ENCODE results near the gene ABCA7. TPM values are rescaled to one million over a fixed set of nuclear protein-coding genes. Genes with fewer than 3 reads are reported as not detected.

Gene ABCA7
- total and polyA plus RNA-seq, 2 of the 8 experiments (the other 6 are each of a cell fraction or from before 2014, with no cell fraction given) = 10.4 to 25.6 TPM

DNA sequence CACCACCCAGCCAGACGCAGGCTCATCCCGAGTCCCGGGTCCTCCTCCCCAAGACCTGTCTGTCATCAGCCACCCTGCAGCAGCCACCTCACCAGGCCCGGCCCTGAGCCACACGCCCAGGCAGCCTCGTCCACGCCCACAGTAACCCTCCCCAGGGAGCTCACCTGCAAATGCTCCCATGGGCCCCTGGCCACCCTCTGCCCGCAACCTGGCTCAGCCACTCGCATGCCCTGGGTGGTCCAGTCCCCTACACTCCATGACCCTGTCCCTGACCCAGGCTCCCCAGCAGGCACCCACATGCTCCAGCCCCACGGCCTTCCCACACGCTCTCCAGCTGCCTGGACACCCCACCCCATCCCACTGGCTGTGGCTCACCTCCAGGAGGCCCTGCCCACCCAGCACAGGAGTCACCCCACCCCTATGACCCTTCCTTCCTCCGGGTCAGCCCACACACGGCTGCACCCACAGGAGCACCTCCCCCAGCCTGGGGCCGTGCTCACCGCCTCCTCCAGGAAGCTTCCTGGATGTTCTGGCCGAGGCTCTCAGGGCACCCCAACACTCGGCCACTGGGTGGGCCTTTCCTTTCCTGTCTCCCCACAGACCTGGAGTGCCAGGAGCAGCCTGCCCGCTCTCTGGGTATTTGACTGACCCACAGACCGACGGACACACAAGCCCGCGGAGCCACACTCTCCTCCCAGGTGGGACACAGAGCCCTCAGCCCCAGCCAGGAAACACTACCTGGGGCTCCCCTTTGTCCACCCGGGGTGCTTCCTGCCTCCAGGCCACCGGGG, 22.6 kb upstream of the ABCA7 start:
- H2BK15ac ChIP-seq (ENCODE audit: low read length) = no peak overlapping the region
- H2BK5ac ChIP-seq (ENCODE audit: low read depth, low read length) = peak overlapping the region; percentile 55
- peaks cover 24% of the 10 kb centered on the region for H3K79me1 ChIP-seq (ENCODE audit: low read depth, low read length)
- FAIRE-seq (no peak), DNase-seq (ENCODE audit: low read depth in 1 of 2, low spot score in 2 of 2) (no peak)
- no peak overlapping the region for H3K4me3 ChIP-seq (ENCODE audit: extremely low read depth in 1 of 4, insufficient read depth in 2 of 4, low read depth in 3 of 4, low read length in 4 of 4)
- ChIA-PET POLR2A (ENCODE audit: partially characterized antibody) (interaction anchor here (5.2 to 6.4 kb wide), 2 partner anchors 12 to 20 kb away, joined by 62 to 125 read pairs; partner anchors contain the start of genes ABCA7 and CNN2), CTCF (ENCODE audit: partially characterized antibody) (interaction anchor here (0.8 to 1.2 kb wide), 4 partner anchors 8 to 50 kb away, joined by 3 to 4 read pairs (median 3); no protein-coding TSS in a partner anchor)
- H3K56ac ChIP-seq (replicated peaks; ENCODE audit: insufficient read length, low read depth, low read length) = no peak overlapping the region
- H3K36me3 ChIP-seq (ENCODE audit: control insufficient read depth in 2 of 4, insufficient read depth in 4 of 4, low read length in 3 of 4) = peaks cover 0 to 19% (median 5%) of the 10 kb centered on the region in 4 experiments; a peak in 6 of 8 replicates
- no peak overlapping the region for H3K4ac ChIP-seq (replicated peaks; ENCODE audit: insufficient read length, low read depth, low read length)
- no peak overlapping the region; the same call in 1 of the 2 replicates for H3K27ac ChIP-seq (ENCODE audit: low read depth, low read length)
- no peak overlapping the region for H4K91ac ChIP-seq (replicated peaks; ENCODE audit: insufficient read length, low read length)
- peaks cover 38 to 53% of the 10 kb centered on the region in 2 experiments for H4K20me1 ChIP-seq (replicated peaks in 1 of 2; ENCODE audit: control insufficient read depth in 1 of 2, insufficient read depth in 2 of 2, low read length in 2 of 2)
- H3K79me2 ChIP-seq (ENCODE audit: control insufficient read depth in 1 of 2, insufficient read depth in 2 of 2, low read length in 2 of 2) = peaks cover 36 to 79% of the 10 kb centered on the region in 2 experiments
- peaks cover 9% of the 10 kb centered on the region for H3K23me2 ChIP-seq (ENCODE audit: low read depth, low read length)
- no peak overlapping the region for H4K5ac ChIP-seq (ENCODE audit: insufficient read length, low read depth, low read length)
- H2BK120ac ChIP-seq (replicated peaks; ENCODE audit: low read depth, low read length) = no peak overlapping the region
- no peak for TF ChIP-seq SAP30 (IDR thresholded peaks at IDR 0.05; ENCODE audit: insufficient read depth, insufficient replicate concordance, low read length)
- TF ChIP-seq TEAD4 (IDR thresholded peaks at IDR 0.05; ENCODE audit: low read depth, low read length) = no peak
- TF ChIP-seq RNF2 (IDR thresholded peaks at IDR 0.05; ENCODE audit: borderline replicate concordance, low read depth, low read length, missing control alignments, poor library complexity, severe bottlenecking) = no peak
- no peak overlapping the region for H3K14ac ChIP-seq (ENCODE audit: insufficient read length)
- no peak overlapping the region for H3K18ac ChIP-seq (ENCODE audit: extremely low read depth, low read length)
- H3K9me3 ChIP-seq (ENCODE audit: insufficient read depth in 2 of 2, low read depth in 1 of 2, low read length in 1 of 2) = no peaks in the 10 kb centered on the region
- H4K8ac ChIP-seq (ENCODE audit: extremely low read depth, insufficient read depth, low read length) = peak overlapping the region; percentile 53
- H2AK5ac ChIP-seq (ENCODE audit: low read depth, low read length) = 0 out of 2 replicates have a peak overlapping the region, but pooled peaks have one; percentile 13
- no peak overlapping the region for H2BK12ac ChIP-seq (ENCODE audit: low read depth, low read length)
- no peak overlapping the region for H2BK20ac ChIP-seq (ENCODE audit: low read length)
- H3K4me2 ChIP-seq (ENCODE audit: insufficient read depth in 1 of 2, low read depth in 2 of 2, low read length in 2 of 2) = peak overlapping the region in 1 of 2 experiments; percentile 3; a peak in 1 of 4 replicates
- H3K4me1 ChIP-seq (replicated peaks in 1 of 4; ENCODE audit: control insufficient read depth in 3 of 4, insufficient read depth in 4 of 4, low read length in 3 of 4) = peaks cover 0 to 37% (median 25%) of the 10 kb centered on the region in 4 experiments; a peak in 5 of 7 replicates
- H3K9ac ChIP-seq (replicated peaks in 1 of 4; ENCODE audit: extremely low read depth in 1 of 4, low read depth in 3 of 4, low read length in 3 of 4) = 0 out of 7 replicates have a peak overlapping the region, but pooled peaks of 1 of the 4 experiments have one; percentile 17
- H2AFZ ChIP-seq (ENCODE audit: low read length) = no peak overlapping the region
- no peak overlapping the region for H3K23ac ChIP-seq (ENCODE audit: insufficient read length)
- WGBS, 2 experiments (ENCODE audit: extremely low coverage in 1 of 2, insufficient coverage in 1 of 2, insufficient read length in 1 of 2, insufficient replicate concordance in 2 of 2, low coverage in 1 of 2, low lambda C conversion rate in 2 of 2, missing lambda C conversion rate in 1 of 2) = 89% methylated on average over 22 of the region's 24 CpGs; no CpG with 5 or more reads in 1 of the 2 experiments
- no peaks in the 10 kb centered on the region for H3K27me3 ChIP-seq (replicated peaks in 1 of 4; ENCODE audit: control insufficient read depth in 3 of 4, extremely low read depth in 1 of 4, insufficient read depth in 3 of 4, low read length in 3 of 4)
